Psoas muscle (tissue), 8 donors: ENCODE measurements around the gene SMAD1. TPM values are rescaled to one million over a fixed set of nuclear protein-coding genes. Genes with fewer than 3 reads are reported as not detected.
"Not testable (repeated sequence)": the region's sequence is repeated elsewhere in the genome, so short reads cannot be mapped to it uniquely, and the experiment has no call there.

Source experiments
- ATAC-seq, 4 donors: fragments of 200-7000 bp; cut with Tn5 transposase; one replicate each; pipeline ENCODE4 v1.9.1; 2020; ENCODE audit warnings: moderate library complexity in 3 of 4, mild to moderate bottlenecking in 2 of 4
- DNase-seq, 2 donors: peaks; one replicate each; pipeline ENCODE4 v3.0.0-alpha.2; 2020
- H3K27ac ChIP-seq: fragments of 200-600 bp; one replicate; pipeline ENCODE4 v1.8.0; 2022
- H3K27me3 ChIP-seq, 3 donors: fragments of 200-600 bp in 1 of 3; one replicate each; pipeline versions ENCODE4 v1.6.1 to v1.8.0; 2013 to 2022; ENCODE audit warnings: low read length in 2 of 3, mild to moderate bottlenecking in 2 of 3, moderate library complexity in 1 of 3; ENCODE audit not compliant: insufficient read depth in 3 of 3
- H3K36me3 ChIP-seq, 2 donors: fragments of 200-600 bp in 1 of 2; one replicate each; pipeline versions ENCODE4 v1.6.1 to v1.8.0; 2013 to 2022; ENCODE audit warnings: low read depth in 1 of 2, mild to moderate bottlenecking in 1 of 2, moderate library complexity in 1 of 2; ENCODE audit not compliant: insufficient read depth in 1 of 2
- H3K4me1 ChIP-seq: fragments of 200-600 bp; one replicate; pipeline ENCODE4 v1.8.0; 2022
- H3K4me3 ChIP-seq: fragments of 200-600 bp; one replicate; pipeline ENCODE4 v1.8.0; 2022; ENCODE audit warnings: mild to moderate bottlenecking
- H3K9me3 ChIP-seq: fragments of 200-600 bp; one replicate; pipeline ENCODE4 v1.8.0; 2022
- CTCF ChIP-seq: fragments of 200-600 bp; IDR thresholded peaks from one replicate; pipeline ENCODE4 v1.8.0; 2022; ENCODE audit warnings: antibody characterized with exemption
- WGBS, 3 donors: extraction: QIAGEN DNeasy Blood & Tissue Kit; methylation state at CpG; one replicate each; pipeline versions ENCODE4 v1.1.6 to v1.1.7; 2013; 5-methylcytosine and 5-hydroxymethylcytosine counted together
- intact Hi-C, 2 donors: fragments of 100-400 bp; cut with DNase I; formaldehyde crosslinking; loops; one replicate each; pipeline versions ENCODE4 v1.11.0 to v1.14.2; 2022
- polyA plus RNA-seq, 3 donors: library from polyadenylated mRNA; stranded (reverse); fragments of 200-250 nt; gene quantifications; one replicate each; pipeline ENCODE4 v1.2.3, GENCODE V29; 2013
- total RNA-seq, 4 donors: library from RNA; stranded (reverse); fragmentation: NEBNext Ultra II Directional in 2 of 4; extraction: Animal tissue kit (Norgen Biotek cat#: 25700) in 2 of 4; gene quantifications; one replicate each; pipeline versions ENCODE4 v1.2.1 to v1.2.4, GENCODE V29; 2021 to 2023
- donor health status: healthy with polysubstance abuse.
- donor health status: DM: no; HTN: no; CAD: no; lungs with moderate emphysema.
- donor health status: Bipolar disorder and iron deficiency.
- donor health status: healthy.
- donor health status: DM: yes; HTN: yes; CAD: no.
- donor health status: DM: no; HTN: no; CAD: no.
- donor health status: DM: no; HTN: no; CAD: no.
- donor health status: DM: yes; HTN: yes; CAD: no.

The SMAD1 gene
- total and polyA plus RNA-seq, 7 donors = 5.0 to 30.6 (median 17.2) TPM

GRCh38 chr4:145533001-145533400 lies 51.3 kb downstream of the SMAD1 start:
- no peak for DNase-seq
- H3K4me1 ChIP-seq = peaks cover 45% of the 10 kb centered on the region

GRCh38 chr4:145533415-145533814 lies 51.8 kb downstream of the SMAD1 start:
- H3K4me3 ChIP-seq, H3K36me3 ChIP-seq, intact Hi-C loops, H3K9me3 ChIP-seq, H3K27me3 ChIP-seq, H3K27ac ChIP-seq, DNase-seq, ATAC-seq: not testable (repeated sequence)
- H3K4me1 ChIP-seq = peaks cover 49% of the 10 kb centered on the region
- WGBS, 3 donors = 98 to 100% (median 98%) methylated on average over 3 of the region's 3 CpGs

More at GRCh38 chr4:145533001-145533400, 51.3 kb downstream of the SMAD1 start:
- H3K9me3 ChIP-seq = no peaks in the 10 kb centered on the region
- TF ChIP-seq CTCF = no peak
- peak; percentile 48 to 75 (median 64) for ATAC-seq
- no peaks in the 10 kb centered on the region for H3K27me3 ChIP-seq
- 73 to 79% (median 73%) methylated on average over 4 of the region's 4 CpGs for WGBS, 3 donors
- H3K27ac ChIP-seq = no peak overlapping the region
- H3K4me3 ChIP-seq = no peak overlapping the region
- intact Hi-C loops = no loop called here
- no peaks in the 10 kb centered on the region for H3K36me3 ChIP-seq

- H3K9me3 ChIP-seq = no peaks in the 10 kb centered on the region
- H3K4me3 ChIP-seq = no peak overlapping the region
- TF ChIP-seq CTCF = no peak
- intact Hi-C loops = no loop called here
- DNase-seq (no peak), ATAC-seq (peak in 1 of 4 donors; percentile 19)
- H3K27me3 ChIP-seq = no peaks in the 10 kb centered on the region
- H3K27ac ChIP-seq = no peak overlapping the region
- no peaks in the 10 kb centered on the region for H3K36me3 ChIP-seq
- 29 to 58% (median 29%) methylated on average over 1 of the region's 1 CpG for WGBS, 3 donors
- H3K4me1 ChIP-seq = peaks cover 50% of the 10 kb centered on the region
These were observed 52.3 kb downstream of the SMAD1 start for GRCh38 chr4:145533961-145534360.

- ATAC-seq (no peak), DNase-seq (no peak)
- Histone ChIP-seq H3K4me1 (peaks cover 45% of the 10 kb centered on the region), H3K27me3 (no peaks in the 10 kb centered on the region), H3K36me3 (peaks cover 0 to 8% of the 10 kb centered on the region in 2 donors), H3K27ac (no peak overlapping the region), H3K9me3 (no peaks in the 10 kb centered on the region), H3K4me3 (no peak overlapping the region)
- TF ChIP-seq CTCF = no peak
- intact Hi-C loops = no loop called here
- WGBS, 3 donors = 93 to 100% (median 100%) methylated on average over 1 of the region's 1 CpG
These were observed 53.5 kb downstream of the SMAD1 start for GRCh38 chr4:145535202-145535601.

- peaks cover 41% of the 10 kb centered on the region for H3K4me1 ChIP-seq
- H3K4me3 ChIP-seq = no peak overlapping the region
These were observed 54.4 kb downstream of the SMAD1 start for GRCh38 chr4:145536044-145536443.

More at GRCh38 chr4:145536044-145536443, 54.4 kb downstream of the SMAD1 start:
- intact Hi-C loops = no loop called here
- no peak for DNase-seq
- Histone ChIP-seq H3K36me3 (peaks cover 0 to 12% of the 10 kb centered on the region in 2 donors), H3K27me3 (no peaks in the 10 kb centered on the region), H3K9me3 (no peaks in the 10 kb centered on the region), H3K27ac (no peak overlapping the region)
- TF ChIP-seq CTCF = no peak
- 89 to 91% (median 91%) methylated on average over 2 of the region's 2 CpGs for WGBS, 3 donors
- ATAC-seq = no peak
